Head of caudate nucleus (tissue), 42 donors: ENCODE data around the gene EN1.

Experiments
- DNase-seq, 42 donors: peaks; one replicate each; pipeline versions ENCODE4 v3.0.0 to v3.0.0-alpha.2; 2020 to 2021; ENCODE audit warnings: mixed read lengths in 7 of 42
- intact Hi-C: fragments of 100-400 bp; cut with DNase I; formaldehyde crosslinking; loops from one replicate; pipeline ENCODE4 v1.15.0; 2022

Gene EN1

GRCh38 chr2:118846953-118847761, at the start of gene EN1:
EN1 (minus strand) TSS chr2:118847648; CDS start chr2:118847167, 481 bp downstream.
- peak in 1 of 42 donors; percentile 42 for DNase-seq
- intact Hi-C loops: no loop called here

GRCh38 chr2:118893100-118893499, 45.7 kb upstream of the EN1 start:
- intact Hi-C loops: no loop called here
- DNase-seq: no peak

- intact Hi-C loops: no loop called here
- no peak for DNase-seq
These were observed 42.5 kb upstream of the EN1 start for GRCh38 chr2:118889995-118890394.

GRCh38 chr2:118883792-118884191, 36.3 kb upstream of the EN1 start:
- DNase-seq: no peak
- intact Hi-C loops: loop anchor here (5.0 kb wide), 1 partner anchor 429 kb away; no protein-coding TSS in a partner anchor

GRCh38 chr2:118882693-118883336, 35.4 kb upstream of the EN1 start:
- intact Hi-C loops: loop anchor here (5.0 kb wide), 1 partner anchor 429 kb away; no protein-coding TSS in a partner anchor
- DNase-seq: peak; percentile 40 to 82 (median 70)

DNA sequence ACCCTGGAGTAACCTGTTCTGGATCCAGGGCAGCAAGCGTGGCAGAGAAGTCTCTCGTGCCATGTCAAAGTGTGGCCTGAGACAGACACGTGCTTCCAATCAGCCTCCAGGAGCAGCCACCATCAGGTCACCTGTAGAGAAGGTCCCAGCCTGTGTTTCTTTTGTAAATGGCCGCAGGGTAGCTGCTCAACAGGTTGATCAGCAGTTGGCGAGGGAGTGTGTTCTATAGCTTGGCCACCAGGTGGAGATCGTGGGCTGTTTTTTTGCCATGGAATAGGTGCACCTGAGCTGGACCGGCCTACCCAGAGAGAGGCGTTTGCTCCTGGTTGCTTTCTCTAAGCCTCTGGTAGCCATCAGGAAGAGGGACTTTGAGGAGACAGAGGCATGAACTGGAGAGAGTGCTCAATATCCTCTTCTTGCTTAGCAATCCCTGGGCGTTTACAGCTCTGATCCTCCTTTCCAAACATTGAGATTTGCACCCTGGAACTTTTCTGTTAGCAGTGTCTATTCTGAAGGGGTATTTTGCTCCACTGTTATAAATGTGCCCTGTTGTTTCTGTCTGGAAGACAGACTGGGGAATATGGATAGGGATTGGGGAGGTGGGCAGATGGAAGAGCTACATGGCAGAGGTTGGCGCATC, 34.2 kb upstream of the EN1 start:
- peak; percentile 16 to 79 (median 56) for DNase-seq
- intact Hi-C loops: loop anchor here (5.0 kb wide), 1 partner anchor 431 kb away; no protein-coding TSS in a partner anchor

GRCh38 chr2:118880501-118880900, 33.1 kb upstream of the EN1 start:
- intact Hi-C loops: loop anchor here (5.0 kb wide), 1 partner anchor 432 kb away; no protein-coding TSS in a partner anchor
- no peak for DNase-seq

DNA sequence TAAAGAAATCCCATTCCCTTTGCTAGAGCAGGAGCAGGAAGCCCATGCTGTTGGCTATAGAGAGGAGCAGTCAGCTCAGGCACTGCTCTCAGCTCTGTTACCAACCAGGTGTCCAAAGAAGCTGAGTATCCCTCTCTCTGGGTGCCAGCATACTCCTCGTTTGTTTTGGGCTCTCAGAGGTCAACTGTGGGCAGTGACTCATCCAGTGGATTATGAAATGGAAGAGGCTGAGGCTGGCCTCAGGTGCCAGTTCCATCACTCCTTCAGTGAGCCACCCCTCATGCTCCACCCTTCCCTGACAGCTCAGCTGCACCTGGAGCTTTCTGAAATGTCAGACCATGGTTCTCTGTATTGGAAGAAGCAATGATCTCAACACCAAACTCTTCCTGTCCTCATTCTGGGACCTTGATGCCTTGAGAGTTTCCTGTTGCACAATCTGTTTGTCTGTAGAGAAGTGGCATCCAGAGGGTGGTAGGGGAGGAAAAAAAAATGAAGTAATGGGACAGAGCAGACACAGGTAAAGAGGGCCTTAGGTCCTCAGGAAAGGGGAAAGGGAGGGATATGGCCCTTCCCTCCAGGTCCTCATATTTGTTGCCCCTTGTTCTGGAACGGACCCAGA, 31.2 kb upstream of the EN1 start:
- intact Hi-C loops: no loop called here
- DNase-seq: no peak

DNA sequence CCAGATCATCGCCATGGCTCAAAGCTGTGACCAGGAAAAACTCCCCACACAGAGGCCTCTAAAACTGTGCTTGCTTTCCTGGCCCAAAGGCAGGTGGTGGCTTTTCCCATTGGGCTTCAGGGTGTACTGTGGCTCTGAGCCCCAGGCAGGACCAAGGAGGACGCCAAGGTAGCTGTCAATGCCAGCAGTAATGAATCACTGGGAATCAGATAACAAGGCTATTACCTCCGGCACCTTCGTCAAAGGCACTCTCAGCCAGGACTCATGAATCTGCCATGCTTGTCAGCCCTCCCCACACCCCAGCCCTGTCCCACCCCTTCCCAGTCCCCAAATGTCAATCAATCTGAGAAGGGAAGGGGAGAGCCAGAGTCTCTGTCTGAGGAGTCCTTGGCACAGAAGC, 27.9 kb upstream of the EN1 start:
- intact Hi-C loops: no loop called here
- no peak for DNase-seq

DNA sequence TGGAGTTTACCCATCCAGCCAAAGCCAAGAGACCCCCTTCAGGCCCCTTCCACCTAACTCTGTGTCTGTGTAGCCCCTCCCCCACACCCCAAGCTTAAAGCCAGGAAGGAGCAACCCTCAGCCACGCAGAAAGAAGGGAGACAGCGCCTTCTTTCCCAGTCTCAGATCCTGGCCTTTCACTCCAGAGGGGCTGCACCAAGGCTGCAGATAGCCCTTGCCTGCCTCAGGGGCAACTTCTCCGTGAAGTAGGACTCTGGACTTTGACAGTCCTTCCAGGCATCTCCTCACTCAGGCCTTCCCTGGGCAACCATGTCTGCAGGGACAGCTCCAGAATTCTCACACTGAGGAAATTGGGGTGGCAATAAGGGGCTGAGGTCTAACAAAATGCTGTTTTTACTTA, 26.9 kb upstream of the EN1 start:
- intact Hi-C loops: no loop called here
- DNase-seq: no peak

GRCh38 chr2:118865106-118865505, 17.7 kb upstream of the EN1 start:
- intact Hi-C loops: no loop called here

GRCh38 chr2:118864207-118864606, 16.8 kb upstream of the EN1 start:
- intact Hi-C loops: no loop called here
- no peak for DNase-seq

More at GRCh38 chr2:118865106-118865505, 17.7 kb upstream of the EN1 start:
- DNase-seq: peak in 22 of 42 donors; percentile 11 to 70 (median 35)

GRCh38 chr2:118861731-118862130, 14.3 kb upstream of the EN1 start:
- DNase-seq: no peak
- intact Hi-C loops: no loop called here

- intact Hi-C loops: no loop called here
- peak in 1 of 42 donors; percentile 19 for DNase-seq
These were observed 13.8 kb upstream of the EN1 start for GRCh38 chr2:118861242-118861641.

- DNase-seq: peak in 1 of 42 donors; percentile 29
- intact Hi-C loops: no loop called here
These were observed 13.1 kb upstream of the EN1 start for GRCh38 chr2:118860506-118860905.

GRCh38 chr2:118859157-118859770, 11.8 kb upstream of the EN1 start:
- intact Hi-C loops: loop anchor here (5.0 kb wide), 2 partner anchors 637 to 812 kb away; no protein-coding TSS in a partner anchor
- DNase-seq: peak in 1 of 42 donors; percentile 13

GRCh38 chr2:118858485-118859156, 11.2 kb upstream of the EN1 start:
- peak in 1 of 42 donors; percentile 37 for DNase-seq
- intact Hi-C loops: loop anchor here (5.0 kb wide), 2 partner anchors 636 to 811 kb away; no protein-coding TSS in a partner anchor
